ENCODE data around the gene EFCAB6.

EFCAB6 gene

GRCh38 chr22:43479301-43479950 is 332.7 kb downstream of the EFCAB6 start:
- Histone ChIP-seq H2AFZ (ENCODE audit: low read length) (no peak overlapping the region), H3K27me3 (ENCODE audit: insufficient read depth, low read length) (peaks cover 4% of the 10 kb centered on the region; the same call in 1 of the 2 replicates), H4K20me1 (ENCODE audit: insufficient read depth, low read length) (no peaks in the 10 kb centered on the region), H3K9me3 (ENCODE audit: low read length) (no peaks in the 10 kb centered on the region), H3K27ac (ENCODE audit: low read depth, low read length, poor library complexity, severe bottlenecking) (no peak overlapping the region), H3K9ac (ENCODE audit: low read length) (no peak overlapping the region), H3K79me2 (ENCODE audit: insufficient read depth, low read length) (no peaks in the 10 kb centered on the region), H3K9me2 (ENCODE audit: low read depth, low read length) (no peaks in the 10 kb centered on the region), H3K4me1 (ENCODE audit: insufficient read depth, low read length, severe bottlenecking) (peaks cover 6% of the 10 kb centered on the region), H3K4me3 (ENCODE audit: low read depth, low read length, poor library complexity, severe bottlenecking) (no peak overlapping the region), H3K36me3 (ENCODE audit: insufficient read depth, low read length) (no peaks in the 10 kb centered on the region), H3K4me2 (ENCODE audit: low read length) (no peak overlapping the region), H3F3A (ENCODE audit: insufficient read depth, low read length) (no peaks in the 10 kb centered on the region)
- TF ChIP-seq CTCF (IDR thresholded peaks at IDR 0.05; ENCODE audit: low read length) (no peak), EZH2 (IDR thresholded peaks at IDR 0.05; ENCODE audit: borderline replicate concordance, low read length) (no peak)
